Smooth muscle cell (in vitro differentiated cells): ENCODE measurements around the gene C1orf159. TPM values are rescaled to one million over a fixed set of nuclear protein-coding genes. Genes with fewer than 3 reads are reported as not detected.

Source experiments
- DNase-seq: peaks from one replicate; lab custom pipeline; 2025; ENCODE audit not compliant: unreplicated experiment; lab: John Stamatoyannopoulos, UW
- H2AFZ ChIP-seq: fragments of 200-600 bp; sonication (generic); 2 replicates; pipeline ENCODE4 v1.6.0; 2016; ENCODE audit warnings: antibody characterized with exemption, low read depth, mild to moderate bottlenecking
- H3F3A ChIP-seq: fragments of 200-600 bp; sonication (generic); 2 replicates; pipeline ENCODE4 v1.6.0; 2017; ENCODE audit warnings: antibody characterized with exemption, low read depth
- H3K27ac ChIP-seq: fragments of 200-600 bp; sonication (generic); 2 replicates; pipeline ENCODE4 v1.5.1; 2016; ENCODE audit warnings: low read depth, mild to moderate bottlenecking
- H3K27me3 ChIP-seq: fragments of 200-600 bp; sonication (generic); 2 replicates; pipeline ENCODE4 v1.6.1; 2016; ENCODE audit warnings: low read depth, mild to moderate bottlenecking
- H3K36me3 ChIP-seq: fragments of 200-600 bp; sonication (generic); 2 replicates; pipeline ENCODE4 v1.5.1; 2016; ENCODE audit warnings: low read depth
- H3K4me1 ChIP-seq: fragments of 200-600 bp; sonication (generic); 2 replicates; pipeline ENCODE4 v1.5.1; 2016; ENCODE audit warnings: low read depth
- H3K4me2 ChIP-seq: fragments of 200-600 bp; sonication (generic); 2 replicates; pipeline ENCODE4 v1.6.0; 2016; ENCODE audit warnings: mild to moderate bottlenecking
- H3K4me3 ChIP-seq: fragments of 200-600 bp; sonication (generic); 2 replicates; pipeline ENCODE4 v1.5.1; 2016; ENCODE audit warnings: mild to moderate bottlenecking
- H3K79me2 ChIP-seq: fragments of 200-600 bp; sonication (generic); 2 replicates; pipeline ENCODE4 v1.6.0; 2016; ENCODE audit warnings: low read depth, mild to moderate bottlenecking
- H3K9ac ChIP-seq: fragments of 200-600 bp; sonication (generic); 2 replicates; pipeline ENCODE4 v1.6.0; 2016; ENCODE audit warnings: low read depth
- H3K9me3 ChIP-seq: fragments of 200-600 bp; sonication (generic); replicated peaks from 2 replicates; pipeline ENCODE4 v1.5.1; 2016; ENCODE audit warnings: low read depth
- H4K20me1 ChIP-seq: fragments of 200-600 bp; sonication (generic); 2 replicates; pipeline ENCODE4 v1.6.0; 2016; ENCODE audit warnings: low read depth
- WGBS: methylation state at CpG from one replicate; pipeline ENCODE4 v1.1.7; 2016; ENCODE audit warnings: low lambda C conversion rate; 5-methylcytosine and 5-hydroxymethylcytosine counted together
- polyA plus RNA-seq: library from polyadenylated mRNA; unstranded; fragments of >200 nt; fragmentation: Nextera tagmentation; extraction: Ambion mirVana; gene quantifications from 2 replicates; pipeline ENCODE4 v1.2.1, GENCODE V29; 2016
- total RNA-seq: library from RNA; depleted of rRNA; stranded (reverse); fragments of >200 nt; gene quantifications from 2 replicates; pipeline ENCODE4 v1.2.3, GENCODE V29; 2014
- TF ChIP-seq, protein P1 (sequence below): fragments of 200-600 bp; sonication (generic); IDR thresholded peaks from 2 replicates; pipeline ENCODE4 v1.5.1; 2017; ENCODE audit warnings: borderline replicate concordance, mild to moderate bottlenecking, antibody characterized with exemption; ENCODE audit not compliant: insufficient read depth, poor library complexity, severe bottlenecking

The C1orf159 gene
- total and polyA plus RNA-seq, 2 experiments from 2014 or later, result 20.2 to 24.5 TPM

DNA sequence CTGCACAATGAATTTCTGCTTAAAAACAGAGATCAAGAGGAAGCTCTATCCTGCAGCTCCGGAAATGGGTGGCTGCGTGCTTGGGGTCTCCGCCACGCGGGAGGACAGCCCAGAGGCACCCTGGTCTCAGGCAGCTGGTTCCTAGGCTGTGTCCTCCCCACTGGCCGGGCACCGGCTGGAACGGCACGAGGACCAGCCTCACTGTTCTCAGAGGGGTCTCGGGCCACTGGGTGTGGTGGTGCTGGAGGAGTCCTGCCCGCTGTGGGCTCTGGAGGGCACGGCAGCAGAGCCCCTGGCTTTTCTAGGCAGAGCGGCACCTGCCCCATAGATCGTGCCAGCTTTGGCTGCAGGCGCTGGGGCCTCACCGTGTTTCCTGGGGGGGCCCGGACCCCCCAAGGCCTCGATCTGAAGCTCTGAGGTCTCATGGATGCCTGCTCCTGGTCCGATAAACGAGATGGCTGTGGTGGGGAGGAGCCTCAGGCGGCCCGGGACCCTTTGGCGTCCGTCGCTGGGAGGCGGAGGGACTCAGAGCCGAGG is 33.6 kb downstream of the C1orf159 start:
- WGBS, result 94% methylated on average over 27 of the region's 27 CpGs
- Histone ChIP-seq H3F3A (no peaks in the 10 kb centered on the region), H3K9ac (no peak overlapping the region), H3K4me2 (no peak overlapping the region), H4K20me1 (no peaks in the 10 kb centered on the region), H2AFZ (no peak overlapping the region), H3K4me1 (peaks cover 5% of the 10 kb centered on the region), H3K27ac (no peak overlapping the region), H3K9me3 (no peaks in the 10 kb centered on the region), H3K4me3 (no peak overlapping the region), H3K79me2 (no peaks in the 10 kb centered on the region), H3K36me3 (no peaks in the 10 kb centered on the region), H3K27me3 (no peaks in the 10 kb centered on the region)
- TF ChIP-seq, protein P1, sequence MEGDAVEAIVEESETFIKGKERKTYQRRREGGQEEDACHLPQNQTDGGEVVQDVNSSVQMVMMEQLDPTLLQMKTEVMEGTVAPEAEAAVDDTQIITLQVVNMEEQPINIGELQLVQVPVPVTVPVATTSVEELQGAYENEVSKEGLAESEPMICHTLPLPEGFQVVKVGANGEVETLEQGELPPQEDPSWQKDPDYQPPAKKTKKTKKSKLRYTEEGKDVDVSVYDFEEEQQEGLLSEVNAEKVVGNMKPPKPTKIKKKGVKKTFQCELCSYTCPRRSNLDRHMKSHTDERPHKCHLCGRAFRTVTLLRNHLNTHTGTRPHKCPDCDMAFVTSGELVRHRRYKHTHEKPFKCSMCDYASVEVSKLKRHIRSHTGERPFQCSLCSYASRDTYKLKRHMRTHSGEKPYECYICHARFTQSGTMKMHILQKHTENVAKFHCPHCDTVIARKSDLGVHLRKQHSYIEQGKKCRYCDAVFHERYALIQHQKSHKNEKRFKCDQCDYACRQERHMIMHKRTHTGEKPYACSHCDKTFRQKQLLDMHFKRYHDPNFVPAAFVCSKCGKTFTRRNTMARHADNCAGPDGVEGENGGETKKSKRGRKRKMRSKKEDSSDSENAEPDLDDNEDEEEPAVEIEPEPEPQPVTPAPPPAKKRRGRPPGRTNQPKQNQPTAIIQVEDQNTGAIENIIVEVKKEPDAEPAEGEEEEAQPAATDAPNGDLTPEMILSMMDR, result no peak
- no peak for DNase-seq

DNA sequence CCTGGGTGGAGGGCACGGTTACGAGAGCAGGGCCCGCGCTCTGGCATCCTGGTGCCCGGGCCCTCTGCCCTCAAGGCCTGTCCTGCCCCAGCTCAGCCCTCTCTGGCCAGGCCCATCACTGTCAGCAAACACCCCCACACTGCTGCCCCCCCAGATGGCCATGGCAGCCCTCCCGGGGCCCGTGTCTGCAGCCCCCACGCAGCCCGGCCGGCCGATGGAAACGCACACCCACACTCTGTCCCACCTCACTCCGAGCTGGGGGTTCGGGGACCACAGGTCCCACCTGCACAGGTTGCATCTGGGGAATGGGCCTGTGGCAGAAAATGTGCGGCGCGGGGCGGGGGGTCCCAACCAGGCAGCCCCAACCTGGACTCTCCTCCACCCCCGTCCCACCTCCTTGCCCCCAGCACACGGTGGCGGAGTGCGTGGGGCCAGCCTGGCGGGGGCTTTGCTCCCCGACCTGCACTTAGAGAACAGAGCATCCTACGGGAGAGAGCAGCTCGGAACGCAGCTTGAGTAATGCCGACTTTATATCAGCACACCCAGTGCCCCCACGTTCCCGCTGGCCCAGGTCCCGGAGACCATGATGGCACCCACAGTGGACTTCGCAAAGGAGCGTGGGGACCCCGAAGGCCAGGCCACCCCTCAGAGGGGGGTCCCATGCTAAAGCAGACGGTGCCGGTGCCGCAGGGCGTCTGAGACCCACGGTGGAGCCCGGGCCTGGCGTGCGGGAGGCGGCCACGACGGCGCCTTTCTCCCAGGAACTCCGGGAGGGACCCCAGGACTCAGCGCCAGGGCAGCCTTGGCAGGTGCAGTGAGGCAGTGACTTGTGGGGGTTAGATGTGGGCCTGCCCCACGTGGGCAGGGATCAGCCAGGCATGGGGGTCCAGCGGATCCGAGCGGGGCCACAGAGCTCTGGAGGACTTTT is 34.3 kb downstream of the C1orf159 start:
- H3K4me2 ChIP-seq, result no peak overlapping the region
- H3K4me1 ChIP-seq, result peaks cover 5% of the 10 kb centered on the region
- no peak for DNase-seq
- no peak overlapping the region for H3K27ac ChIP-seq
- WGBS, result 94% methylated on average over 45 of the region's 52 CpGs
- TF ChIP-seq, protein P1, result no peak
- H3K4me3 ChIP-seq, result no peak overlapping the region
- no peak overlapping the region for H2AFZ ChIP-seq
- H3K36me3 ChIP-seq, result no peaks in the 10 kb centered on the region
- no peaks in the 10 kb centered on the region for H4K20me1 ChIP-seq
- no peaks in the 10 kb centered on the region for H3F3A ChIP-seq
- no peak overlapping the region for H3K9ac ChIP-seq
- H3K9me3 ChIP-seq, result no peaks in the 10 kb centered on the region
- H3K79me2 ChIP-seq, result no peaks in the 10 kb centered on the region
- H3K27me3 ChIP-seq, result no peaks in the 10 kb centered on the region

DNA sequence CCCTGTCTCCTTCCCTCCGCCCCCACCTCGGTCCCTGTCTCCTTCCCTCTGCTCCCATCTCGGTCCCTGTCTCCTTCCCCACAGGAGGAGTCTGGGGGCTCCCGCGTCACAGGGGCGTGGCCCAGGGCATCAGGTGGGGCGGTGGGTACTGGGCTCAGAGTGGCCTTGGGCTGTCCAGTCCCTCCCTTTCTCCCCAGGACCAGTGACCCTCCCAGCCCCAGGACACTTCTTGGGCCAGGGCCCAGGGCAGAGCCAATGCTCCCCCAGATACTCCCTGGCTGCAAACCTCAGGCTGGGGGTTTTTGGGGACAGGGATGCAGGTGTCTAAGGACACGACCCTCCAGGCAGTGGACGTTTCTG is 35.0 kb downstream of the C1orf159 start:
- Histone ChIP-seq H3K4me2 (no peak overlapping the region), H3K4me3 (no peak overlapping the region), H3K36me3 (no peaks in the 10 kb centered on the region), H3K4me1 (peaks cover 5% of the 10 kb centered on the region), H3F3A (no peaks in the 10 kb centered on the region), H3K9ac (no peak overlapping the region), H3K79me2 (no peaks in the 10 kb centered on the region), H3K9me3 (no peaks in the 10 kb centered on the region), H3K27me3 (no peaks in the 10 kb centered on the region), H4K20me1 (no peaks in the 10 kb centered on the region), H3K27ac (no peak overlapping the region), H2AFZ (no peak overlapping the region)
- TF ChIP-seq, protein P1, result no peak
- WGBS, result 40% methylated on average over 1 of the region's 9 CpGs
- DNase-seq, result no peak
